NCI-H146 treated with DMSO at 0.1 percent for 48 hours (cell line): ENCODE measurements around the gene DPYSL4.
A peak's percentile ranks its signal among the peaks of the same experiment; 100 is the strongest.

Source experiments
- DNase-seq: peaks from one replicate; lab custom pipeline; 2025; ENCODE audit not compliant: unreplicated experiment; lab: John Stamatoyannopoulos, UW

Gene DPYSL4

DNA sequence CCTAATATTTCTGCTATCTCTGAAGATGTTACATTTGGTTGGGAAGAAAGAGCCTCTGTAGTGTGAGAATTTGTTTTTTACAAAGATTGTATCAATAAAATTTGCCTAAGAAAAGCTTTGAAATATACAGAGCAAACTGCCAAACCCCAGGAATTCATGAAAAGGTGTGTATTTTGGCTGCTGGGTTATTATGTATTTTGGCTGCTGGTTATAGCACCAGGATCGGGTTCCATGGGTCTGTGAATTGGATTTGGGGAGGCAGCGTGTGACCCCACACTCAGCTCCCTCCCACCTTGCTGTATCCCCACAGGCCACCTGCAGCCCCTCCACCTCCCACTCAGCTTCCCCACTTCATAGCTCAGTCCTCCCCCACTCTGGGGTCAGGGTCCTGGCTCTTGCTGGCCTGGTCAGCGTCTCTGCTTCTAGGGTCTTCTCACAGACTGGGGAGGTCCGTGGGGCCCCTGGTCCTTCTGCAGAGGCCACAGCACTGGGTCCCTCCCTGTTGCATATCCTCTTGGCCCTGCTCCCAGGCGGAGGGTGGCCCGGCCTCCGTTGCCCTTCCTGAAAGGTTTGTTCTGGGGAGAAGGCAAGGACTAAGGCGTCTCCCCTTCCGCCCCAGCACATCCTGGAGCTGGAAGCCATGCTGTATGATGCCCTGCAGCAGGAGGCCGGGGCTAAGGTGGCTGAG lies 24.0 kb upstream of the DPYSL4 start:
- DNase-seq, result no peak

DNA sequence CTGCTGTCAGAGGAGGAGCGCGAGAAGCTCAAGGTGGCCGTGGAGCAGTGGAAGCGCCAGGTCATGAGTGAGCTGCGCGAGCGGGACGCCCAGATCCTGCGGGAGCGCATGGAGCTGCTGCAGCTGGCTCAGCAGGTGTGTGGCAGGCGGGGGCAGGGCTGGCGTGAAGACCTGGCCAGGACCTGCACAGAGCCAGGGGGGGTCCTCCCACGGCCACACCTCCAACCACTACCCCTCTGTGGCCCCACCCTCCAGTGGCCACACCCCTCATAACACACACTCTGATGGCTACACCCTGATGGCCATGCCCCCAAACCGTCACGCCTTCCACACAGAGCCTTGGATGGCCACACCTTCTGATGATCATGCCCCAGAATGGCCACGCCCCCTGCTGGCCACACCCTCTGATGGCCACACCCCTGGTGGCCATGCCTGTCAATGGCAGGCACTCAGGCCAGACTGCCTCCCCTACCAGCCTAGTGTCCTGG lies 23.4 kb upstream of the DPYSL4 start:
- peak; percentile 91 for DNase-seq

DNA sequence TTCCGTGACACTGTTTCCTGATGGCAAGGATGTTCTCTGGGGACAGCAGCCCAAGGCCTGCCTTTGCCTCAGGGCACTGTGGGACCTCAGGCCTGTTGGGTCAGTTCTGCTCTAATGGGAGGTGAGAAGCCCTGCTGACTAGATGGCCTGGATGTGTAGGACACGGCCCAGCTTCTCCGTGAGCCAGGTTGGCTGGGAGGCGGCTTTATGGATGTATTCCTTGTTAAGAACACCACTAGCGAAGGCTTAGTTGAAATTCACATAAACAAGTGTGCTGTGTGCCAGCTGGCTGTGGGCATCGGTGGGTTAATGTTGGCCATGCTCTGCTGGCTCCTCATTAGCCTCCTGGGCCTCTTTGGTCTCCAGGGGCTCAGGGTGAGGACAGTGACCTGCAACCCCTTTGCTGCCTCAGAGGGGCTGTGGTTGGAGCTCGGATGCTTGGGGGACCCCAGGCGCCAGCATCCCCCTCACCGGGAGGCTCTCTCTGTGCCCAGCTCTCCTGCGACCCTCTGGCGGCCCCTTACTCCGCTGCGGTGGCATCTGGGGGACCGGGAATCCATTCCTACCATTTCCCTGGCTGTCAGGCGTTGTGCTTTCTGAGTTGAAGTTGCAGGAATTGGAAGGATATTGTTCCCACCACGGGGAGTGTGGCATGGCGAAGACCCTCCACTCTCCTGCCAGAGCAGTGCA lies 22.8 kb upstream of the DPYSL4 start:
- no peak for DNase-seq

DNA sequence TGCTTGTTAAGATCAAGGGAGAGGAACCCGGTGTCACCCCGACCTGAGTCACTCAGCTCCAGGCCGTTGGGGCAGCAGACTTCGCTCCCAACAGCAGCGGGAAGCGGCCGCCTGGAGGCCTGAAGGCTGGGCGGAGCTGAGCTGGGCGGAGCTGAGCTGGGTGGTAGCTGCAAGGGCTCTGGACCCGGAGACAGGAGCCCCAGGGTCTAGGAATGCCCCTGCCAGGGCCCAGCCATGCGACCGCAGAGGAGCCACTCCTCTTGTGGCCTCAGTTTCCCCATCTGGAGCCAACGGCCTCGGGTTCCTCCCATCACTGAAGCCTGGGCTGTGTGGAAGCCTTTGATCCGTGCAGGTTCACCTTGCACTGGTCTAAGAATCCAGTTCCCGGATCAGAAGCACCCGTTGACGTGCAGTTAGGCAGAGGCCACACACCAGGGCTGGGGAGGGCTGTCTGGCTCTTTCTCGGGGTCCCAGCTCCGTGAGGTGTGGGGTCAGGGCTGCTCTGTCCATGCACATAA lies 21.9 kb upstream of the DPYSL4 start:
- DNase-seq, result no peak

DNA sequence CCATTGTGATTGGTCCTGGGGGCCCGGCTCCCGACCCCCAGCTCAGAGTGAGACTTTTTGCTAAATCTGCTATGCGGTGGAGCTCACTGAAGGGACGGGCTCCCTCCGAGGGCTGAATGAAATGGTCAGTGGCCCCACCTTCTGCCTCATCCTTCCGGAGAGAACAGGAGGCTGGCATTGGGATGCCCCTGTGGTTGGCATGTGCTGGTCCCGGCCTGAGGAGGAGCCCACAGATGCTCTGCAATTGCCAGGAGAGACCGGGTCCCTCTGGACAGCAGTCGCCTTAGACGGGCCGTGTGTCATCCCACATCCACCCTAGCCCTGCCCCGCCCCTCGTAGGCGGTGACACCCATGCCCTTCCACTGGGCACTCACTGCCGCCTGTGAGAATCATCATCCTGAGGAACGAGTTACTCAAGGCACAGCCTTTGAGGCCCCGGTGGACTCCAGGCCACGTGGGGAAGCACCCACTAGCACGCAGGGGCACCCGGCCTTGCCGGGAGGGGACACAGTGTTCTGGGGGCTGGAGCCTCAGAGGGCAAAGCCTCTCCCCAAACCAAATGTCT lies 21.2 kb upstream of the DPYSL4 start:
- no peak for DNase-seq

DNA sequence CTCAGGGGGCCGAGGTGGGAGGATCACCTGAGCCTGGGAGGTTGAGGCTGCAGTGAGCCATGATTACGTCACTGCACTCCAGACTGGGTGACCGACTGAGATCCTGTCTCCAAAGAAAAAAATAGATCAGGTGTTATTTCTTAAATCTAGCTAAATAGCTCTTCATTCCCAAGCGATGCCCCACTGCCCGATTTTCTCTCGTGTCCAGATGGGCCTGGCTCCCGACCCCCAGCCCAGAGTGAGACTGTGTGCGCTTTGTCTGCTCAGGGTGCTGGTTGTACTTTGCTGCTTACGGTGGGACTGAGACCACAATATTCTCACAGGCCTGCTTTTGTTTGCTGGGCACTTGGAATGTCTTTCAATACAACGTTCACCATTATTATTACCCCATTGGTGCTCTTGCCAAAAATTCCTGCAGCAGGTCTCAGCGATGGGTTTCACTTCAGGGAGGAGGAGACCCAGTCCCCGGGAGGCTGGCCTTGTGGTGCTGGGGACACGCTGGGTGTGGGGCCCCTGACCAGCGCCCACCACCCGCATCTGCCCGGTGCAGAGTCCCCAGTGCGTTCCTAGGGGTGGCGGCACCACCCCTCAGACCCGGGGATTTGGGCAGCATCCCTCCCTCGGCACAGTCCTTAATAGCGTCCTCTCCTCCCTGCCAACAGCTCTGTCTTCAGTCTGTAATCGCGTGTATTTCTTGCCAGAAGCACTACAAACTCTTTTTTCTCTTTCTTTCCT lies 20.4 kb upstream of the DPYSL4 start:
- no peak for DNase-seq

DNA sequence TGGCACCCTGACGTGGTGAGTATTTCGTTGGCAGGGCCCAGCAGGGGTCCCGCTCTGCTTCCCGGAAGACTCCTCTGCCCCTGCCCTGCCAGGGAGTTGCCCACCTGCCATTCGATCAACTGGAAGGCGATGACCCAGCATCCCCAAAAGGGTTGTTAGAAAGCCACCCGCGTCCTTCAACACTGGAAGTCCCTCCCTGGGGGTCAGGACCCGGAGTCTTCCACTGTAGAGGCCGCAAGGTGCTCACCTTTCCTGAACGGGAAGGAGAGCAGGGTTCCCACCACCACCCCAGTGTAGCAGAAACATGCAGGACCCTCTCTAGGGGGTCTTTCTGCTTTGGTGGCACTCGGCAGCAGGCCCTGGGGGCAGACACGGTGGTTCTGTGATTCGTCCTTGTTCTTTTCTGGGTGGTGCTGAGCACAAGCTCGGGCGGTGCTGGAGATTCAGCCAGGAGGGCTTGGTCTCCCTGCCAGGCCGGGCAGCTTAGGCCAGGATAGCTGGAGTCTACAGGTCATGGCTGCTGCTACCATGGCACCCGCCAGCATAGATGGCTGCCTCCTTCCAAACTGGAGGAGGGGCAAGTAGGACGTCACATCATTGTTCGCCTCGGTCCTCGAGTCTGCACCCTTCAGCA lies 19.6 kb upstream of the DPYSL4 start:
- DNase-seq, result no peak

DNA sequence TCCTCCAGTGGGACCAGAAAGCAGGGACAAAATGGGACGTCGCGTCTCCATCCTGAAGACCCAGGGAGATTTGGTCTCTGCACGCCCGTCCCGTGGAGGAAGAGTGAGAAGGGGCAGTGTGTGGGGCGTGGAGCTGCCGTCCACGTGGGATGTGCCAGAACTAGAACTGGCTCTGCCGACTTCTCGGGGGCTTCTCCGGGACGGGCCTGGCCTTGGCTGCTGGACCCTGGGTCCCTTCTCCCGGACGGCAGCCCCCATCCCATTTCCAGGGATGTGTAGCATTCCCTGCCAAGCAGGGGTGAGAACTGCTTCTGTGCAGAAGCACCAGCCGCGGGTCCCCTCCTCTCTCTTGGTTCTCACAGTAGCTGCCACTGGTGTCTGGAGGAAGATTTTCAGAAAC lies 18.8 kb upstream of the DPYSL4 start:
- no peak for DNase-seq

DNA sequence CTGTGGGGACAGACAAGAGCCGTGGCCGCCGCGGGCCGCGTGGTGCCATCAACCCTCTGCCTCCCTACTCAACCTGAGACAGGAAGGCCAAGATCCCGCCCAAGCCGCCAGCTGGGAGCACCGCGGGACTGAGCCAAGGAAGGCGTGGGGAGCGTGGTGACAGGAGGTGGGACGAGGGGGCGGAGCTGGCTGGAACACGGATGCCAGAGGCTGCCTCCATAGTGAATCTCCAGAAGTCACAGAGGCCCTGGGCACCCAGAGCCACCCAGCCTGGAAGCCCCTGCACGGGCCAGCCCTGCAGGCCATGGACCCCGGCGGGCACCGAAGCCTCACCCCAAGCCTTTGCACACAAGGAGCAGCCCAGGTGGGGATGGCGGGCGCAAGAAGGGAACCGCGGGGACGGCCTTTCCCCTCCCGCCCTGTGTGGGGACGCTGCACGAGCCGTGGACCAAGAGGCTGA lies 18.1 kb upstream of the DPYSL4 start:
- DNase-seq, result no peak

DNA sequence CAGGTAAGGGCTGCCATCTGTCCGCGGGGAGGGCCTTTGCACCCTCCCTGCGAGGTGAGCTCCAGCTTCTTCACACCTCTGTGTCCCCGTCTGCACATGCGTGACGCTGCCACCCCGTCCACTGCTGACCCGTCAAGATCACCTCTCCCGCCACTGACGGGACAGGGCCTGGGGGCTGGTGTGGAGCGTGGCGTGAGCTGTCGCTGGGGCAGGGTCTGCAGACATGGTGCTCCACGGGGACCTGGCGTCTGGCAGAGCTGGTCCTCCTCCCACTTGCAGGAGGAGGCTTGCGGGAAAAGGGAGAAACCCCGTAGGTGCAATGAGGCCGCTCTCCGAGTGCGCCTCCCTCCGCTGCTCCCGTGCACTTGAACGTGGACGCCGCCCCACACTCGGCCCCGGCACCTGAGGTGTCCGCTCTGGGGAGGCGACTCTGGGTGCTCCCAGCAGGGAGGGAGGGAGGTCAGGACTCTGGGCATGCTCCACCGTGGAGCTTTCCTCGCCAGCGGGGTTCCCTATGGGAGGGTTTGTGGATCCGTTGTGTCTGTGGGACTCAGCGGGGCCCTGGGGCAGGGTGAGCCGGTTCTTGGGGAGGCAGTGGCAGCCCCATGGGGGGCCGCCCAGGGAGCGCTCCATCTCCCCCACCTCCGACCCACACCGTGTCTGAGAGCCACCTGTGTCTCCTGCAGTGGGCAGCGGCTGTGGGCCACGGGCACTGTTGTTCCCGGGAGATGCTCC lies 17.6 kb upstream of the DPYSL4 start:
- no peak for DNase-seq

DNA sequence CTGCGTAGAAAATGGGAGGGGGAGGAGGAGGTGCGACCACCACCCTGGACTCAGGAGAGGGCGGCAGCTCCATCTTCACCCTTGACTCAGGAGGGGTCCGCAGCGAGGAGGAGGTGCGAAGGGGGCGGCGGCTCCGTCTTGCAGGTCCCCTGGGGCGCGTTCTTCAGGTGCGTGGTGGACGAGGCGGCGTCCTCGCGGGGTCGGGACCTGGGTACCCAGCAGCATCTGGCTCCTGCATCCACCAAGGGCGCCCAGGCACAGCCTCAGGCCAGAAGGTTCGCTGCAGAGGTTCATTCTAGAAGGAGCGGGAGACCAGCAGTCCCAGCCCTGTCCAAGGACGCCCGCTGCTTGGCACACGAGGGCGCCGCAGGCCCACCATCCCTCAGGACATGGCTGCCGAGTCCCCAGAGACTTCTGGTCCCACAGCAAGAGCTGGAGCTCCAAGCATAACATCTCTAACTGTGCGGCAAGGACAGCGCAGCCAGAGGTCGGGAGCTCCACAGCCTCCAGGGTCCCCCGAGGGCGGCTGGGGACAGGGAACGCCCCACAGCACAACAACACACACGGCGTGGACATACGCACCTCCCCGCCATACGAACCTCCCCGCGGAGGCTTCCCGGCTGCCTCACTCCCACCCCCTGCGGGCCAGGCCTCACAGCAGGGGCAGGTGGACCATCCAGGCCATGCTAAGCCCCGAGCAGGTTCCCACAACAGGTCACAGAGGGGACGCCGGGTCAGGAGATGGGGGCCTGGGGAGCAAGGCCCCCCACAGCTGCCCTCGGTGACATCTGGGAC lies 16.8 kb upstream of the DPYSL4 start:
- DNase-seq, result no peak

DNA sequence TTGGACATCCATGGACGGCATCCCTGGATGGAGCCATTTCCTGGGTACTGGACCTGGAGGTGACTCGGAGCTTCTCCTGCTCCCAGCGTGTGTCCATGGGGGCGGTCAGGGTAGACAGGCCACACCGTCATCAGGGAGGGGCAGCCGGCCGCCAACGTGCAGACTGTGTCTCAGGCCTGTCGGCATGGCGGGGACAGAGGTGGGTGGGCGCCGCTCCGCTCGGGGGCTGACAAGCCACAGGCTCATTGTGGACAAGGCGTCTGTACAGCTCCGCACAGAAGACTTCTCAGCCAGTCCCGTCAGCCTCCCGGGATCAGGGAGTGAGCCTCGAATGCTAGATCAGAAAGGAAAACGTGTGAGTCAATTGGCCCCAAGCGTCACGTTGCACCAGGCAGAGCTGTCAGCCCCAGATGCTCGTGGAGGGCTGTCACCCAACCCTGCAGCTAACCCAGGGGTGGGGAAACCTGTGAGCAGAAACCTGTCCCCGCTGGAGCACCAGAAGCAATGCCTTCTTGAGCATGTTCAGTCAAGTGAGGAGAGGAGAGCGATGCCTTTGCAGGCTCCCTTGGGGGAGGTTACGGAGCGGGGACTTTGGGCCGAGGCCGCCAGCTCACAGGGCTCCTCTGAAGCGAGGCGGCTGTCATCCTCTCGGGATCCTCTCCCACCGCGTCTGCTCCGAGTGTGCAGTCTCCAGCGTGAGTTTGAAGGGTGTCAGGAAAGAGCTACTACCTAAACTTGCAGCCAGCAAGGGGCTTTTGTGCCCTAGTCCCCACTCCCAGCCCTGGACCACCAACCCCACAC lies 16.0 kb upstream of the DPYSL4 start:
- DNase-seq, result no peak

DNA sequence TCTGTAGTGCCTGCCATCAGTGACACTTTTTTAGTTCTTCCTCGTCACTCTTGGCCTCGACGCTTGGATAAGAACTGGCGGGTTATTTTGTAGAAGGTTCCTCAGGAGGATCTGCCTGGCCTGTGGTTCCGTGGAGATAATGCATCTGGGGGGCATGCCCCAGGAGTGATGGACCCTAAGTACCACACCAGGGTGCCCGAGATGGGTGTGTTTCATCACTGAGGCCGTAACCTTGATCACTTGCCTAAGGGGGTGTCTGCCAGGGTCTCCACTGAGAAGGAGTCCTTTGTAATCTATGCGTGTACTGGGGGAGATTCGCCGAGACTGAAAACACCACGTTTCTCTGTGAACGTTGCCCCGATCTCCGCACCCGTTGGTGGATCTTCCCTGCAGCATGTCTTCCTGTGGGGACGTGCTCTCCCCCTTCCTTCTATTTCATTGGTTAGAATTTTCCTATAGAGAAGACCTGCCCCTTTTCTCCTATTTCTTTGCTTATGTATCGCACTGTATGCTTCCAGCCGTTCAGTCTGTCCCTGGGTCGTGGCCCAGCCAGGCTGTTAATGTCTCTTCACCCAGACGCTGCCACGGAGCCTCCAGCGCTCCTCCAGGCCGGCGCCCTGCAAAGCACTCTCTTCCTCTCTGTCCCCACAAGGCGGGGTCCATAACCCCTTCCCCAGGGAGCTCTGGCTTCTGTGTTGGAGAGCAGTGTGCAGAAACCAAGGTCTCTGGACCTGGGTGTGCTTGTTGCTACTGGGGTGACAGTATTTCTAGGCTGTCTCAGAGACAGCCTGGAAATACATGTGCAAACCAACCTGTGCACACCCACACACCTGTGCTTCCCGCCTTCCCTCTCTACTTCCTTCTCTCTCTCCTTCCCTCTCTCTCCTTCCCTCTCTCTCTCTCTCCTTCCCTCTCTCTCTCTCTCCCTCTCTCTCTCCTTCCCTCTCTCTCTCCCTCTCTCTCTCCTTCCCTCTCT lies 14.4 kb upstream of the DPYSL4 start:
- no peak for DNase-seq

DNA sequence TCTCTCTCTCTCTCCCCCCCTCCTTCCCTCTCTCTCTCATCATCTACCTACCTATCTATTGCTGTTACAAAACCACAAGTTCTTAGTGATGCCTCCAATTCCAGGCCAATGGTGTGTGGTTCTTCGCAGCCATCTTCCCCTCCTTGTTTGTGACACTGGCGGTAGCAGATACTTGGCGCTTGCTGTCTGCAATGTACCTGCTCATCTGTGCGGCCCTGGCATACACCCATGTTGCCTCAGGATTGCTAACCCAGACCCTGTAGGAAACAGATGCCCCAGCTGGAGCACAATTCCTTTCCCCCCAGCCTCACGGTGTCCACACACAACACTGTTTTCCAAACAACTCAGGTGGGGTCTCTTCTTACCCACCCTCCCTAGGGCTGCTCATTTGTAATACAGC lies 13.6 kb upstream of the DPYSL4 start:
- no peak for DNase-seq

DNA sequence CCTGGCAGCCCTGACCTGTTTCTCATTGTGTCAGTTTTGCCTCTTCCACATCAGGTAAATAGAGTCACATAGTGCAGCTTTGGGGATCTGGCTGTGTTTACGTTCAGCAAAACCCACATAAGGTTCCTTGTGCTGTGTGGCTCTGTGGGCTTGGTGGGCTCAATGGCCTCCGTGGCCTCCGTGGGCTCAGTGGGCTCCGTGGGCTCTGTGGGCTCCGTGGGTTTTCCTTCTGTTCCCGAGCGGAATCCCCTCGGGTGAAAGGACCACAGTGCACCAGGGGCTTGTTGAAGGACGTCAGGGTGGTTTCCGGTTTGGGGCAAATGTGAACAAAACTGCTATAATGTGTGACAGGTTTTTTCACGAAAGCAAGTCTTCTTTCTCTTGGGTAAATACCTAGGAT lies 12.5 kb upstream of the DPYSL4 start:
- no peak for DNase-seq

DNA sequence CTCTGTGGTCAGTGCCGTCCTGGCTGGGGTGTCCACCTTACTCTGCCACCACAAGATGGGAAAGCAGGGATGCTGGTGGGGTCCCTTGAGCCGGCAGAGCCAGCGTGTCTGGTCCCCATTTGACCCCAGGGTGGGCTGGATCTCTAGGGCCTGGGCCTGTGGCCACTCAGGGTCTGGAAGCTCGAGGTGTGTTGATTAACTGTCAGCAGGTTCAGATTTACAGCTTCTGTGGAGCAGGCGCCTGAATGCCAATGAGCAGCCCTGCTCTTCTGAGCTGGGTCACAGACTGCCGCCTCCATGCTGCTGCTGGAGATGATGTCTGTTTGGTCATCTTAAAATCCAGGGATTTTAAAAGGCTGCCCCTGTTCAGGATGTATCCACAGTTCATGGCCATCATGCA lies 11.3 kb upstream of the DPYSL4 start:
- no peak for DNase-seq

DNA sequence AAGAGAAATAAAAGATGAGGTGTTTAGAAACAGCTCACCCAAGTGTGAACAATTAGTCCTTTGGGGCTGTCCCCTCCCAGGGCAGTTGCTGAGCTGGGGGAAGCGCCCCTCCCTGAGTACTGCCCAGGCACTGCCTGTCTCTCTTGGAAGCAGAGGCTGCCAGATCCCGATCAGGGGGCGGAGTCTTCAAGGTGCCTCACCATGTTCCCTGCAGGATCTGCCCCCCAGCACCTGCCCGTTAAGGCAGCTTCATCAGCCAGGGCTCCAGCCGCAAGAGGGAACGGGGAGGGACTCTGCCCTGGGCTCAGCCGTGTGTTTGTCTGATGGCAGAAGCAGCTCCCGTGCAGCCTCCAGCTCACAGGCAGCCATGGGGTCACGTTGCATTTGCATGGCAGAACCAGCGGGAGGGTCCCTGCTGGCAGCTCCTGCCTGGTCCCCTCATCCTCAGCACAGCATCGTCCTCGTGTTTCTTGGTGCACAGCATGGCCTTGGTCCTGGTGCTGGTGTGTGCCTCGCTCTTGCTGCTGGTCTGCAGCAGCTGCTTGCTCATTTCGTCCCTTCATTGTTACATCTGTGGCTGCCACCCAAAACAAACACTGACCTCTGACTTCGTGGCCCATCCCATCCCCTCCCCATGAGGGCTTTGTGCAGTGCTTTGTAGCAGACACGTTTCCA lies 10.7 kb upstream of the DPYSL4 start:
- DNase-seq, result peak; percentile 74
